ENCODE measurements around the gene ENDOD1. TPM values are rescaled to one million over a fixed set of nuclear protein-coding genes. Genes with fewer than 3 reads are reported as not detected.

The ENDOD1 gene
- total RNA-seq, 1 experiment from 2014 or later: 28.2 TPM

DNA sequence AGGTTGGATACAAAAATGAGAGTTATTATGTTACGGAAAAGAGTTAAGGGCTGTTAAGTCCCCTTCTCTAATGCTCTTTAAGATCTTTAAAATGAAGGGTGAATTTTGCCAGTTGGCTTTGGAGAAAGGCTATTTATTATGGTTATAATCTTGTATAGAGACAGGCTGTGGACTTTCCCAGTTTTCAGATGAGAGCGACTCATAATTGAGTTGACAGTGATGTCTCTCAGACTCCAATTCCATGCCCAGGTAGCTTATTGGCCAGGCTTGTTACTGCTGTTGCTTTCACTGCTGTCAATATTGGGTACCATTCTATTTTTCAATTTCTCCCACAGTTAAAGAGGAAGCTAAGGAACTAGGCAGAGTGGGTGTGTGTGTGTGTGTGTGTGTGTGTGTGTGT is 13.1 kb downstream of the ENDOD1 start:
- intact Hi-C loops (cut with micrococcal nuclease; ENCODE audit: unreplicated experiment): no loop called here
- POLR2A ChIA-PET: no interaction called here
- ATAC-seq: no peak; the same call in 1 of the 2 replicates
- DNase-seq (ENCODE audit: low read depth, low spot score): no peak
- Histone ChIP-seq H3K36me3 (ENCODE audit: control insufficient read depth, insufficient read depth, low read length) (no peaks in the 10 kb centered on the region), H3K27me3 (ENCODE audit: control insufficient read depth, insufficient read depth, low read length) (no peaks in the 10 kb centered on the region), H3K27ac (ENCODE audit: low read length) (no peak overlapping the region), H3K9me3 (ENCODE audit: control insufficient read depth, insufficient read depth, low read depth, low read length) (no peaks in the 10 kb centered on the region), H3K4me1 (ENCODE audit: control insufficient read depth, insufficient read depth, low read length) (peaks cover 5% of the 10 kb centered on the region; the same call in 1 of the 2 replicates), H3K4me3 (ENCODE audit: low read depth in 2 of 2, low read length in 2 of 2) (no peak overlapping the region)
- no TSS peak for BruUV-seq (replicated peaks)
- in situ Hi-C loops (cut with HindIII; ENCODE audit: low pct_unique_long_range_greater_than_20kb, low sequenced_read_pairs): no loop called here
- TF ChIP-seq POLR2AphosphoS5 (IDR thresholded peaks at IDR 0.05; ENCODE audit: low read depth, low read length): no peak
- TF ChIP-seq, protein P1, sequence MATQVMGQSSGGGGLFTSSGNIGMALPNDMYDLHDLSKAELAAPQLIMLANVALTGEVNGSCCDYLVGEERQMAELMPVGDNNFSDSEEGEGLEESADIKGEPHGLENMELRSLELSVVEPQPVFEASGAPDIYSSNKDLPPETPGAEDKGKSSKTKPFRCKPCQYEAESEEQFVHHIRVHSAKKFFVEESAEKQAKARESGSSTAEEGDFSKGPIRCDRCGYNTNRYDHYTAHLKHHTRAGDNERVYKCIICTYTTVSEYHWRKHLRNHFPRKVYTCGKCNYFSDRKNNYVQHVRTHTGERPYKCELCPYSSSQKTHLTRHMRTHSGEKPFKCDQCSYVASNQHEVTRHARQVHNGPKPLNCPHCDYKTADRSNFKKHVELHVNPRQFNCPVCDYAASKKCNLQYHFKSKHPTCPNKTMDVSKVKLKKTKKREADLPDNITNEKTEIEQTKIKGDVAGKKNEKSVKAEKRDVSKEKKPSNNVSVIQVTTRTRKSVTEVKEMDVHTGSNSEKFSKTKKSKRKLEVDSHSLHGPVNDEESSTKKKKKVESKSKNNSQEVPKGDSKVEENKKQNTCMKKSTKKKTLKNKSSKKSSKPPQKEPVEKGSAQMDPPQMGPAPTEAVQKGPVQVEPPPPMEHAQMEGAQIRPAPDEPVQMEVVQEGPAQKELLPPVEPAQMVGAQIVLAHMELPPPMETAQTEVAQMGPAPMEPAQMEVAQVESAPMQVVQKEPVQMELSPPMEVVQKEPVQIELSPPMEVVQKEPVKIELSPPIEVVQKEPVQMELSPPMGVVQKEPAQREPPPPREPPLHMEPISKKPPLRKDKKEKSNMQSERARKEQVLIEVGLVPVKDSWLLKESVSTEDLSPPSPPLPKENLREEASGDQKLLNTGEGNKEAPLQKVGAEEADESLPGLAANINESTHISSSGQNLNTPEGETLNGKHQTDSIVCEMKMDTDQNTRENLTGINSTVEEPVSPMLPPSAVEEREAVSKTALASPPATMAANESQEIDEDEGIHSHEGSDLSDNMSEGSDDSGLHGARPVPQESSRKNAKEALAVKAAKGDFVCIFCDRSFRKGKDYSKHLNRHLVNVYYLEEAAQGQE (IDR thresholded peaks at IDR 0.05; ENCODE audit: insufficient read depth in 1 of 2, low read depth in 2 of 2, low read length in 1 of 2): no peak
- TF ChIP-seq CTCF (IDR thresholded peaks at IDR 0.05): no peak
- no peak for TF ChIP-seq TCF7L2 (IDR thresholded peaks at IDR 0.05; ENCODE audit: low read depth, low read length)
- no peak for TF ChIP-seq SIN3A (IDR thresholded peaks at IDR 0.05; ENCODE audit: borderline replicate concordance, insufficient read depth, low read depth, low read length)
- CTCF ChIA-PET: interaction anchor here (0.7 kb wide), 1 partner anchor 10 kb away, joined by 5 read pairs; no protein-coding TSS in a partner anchor

DNA sequence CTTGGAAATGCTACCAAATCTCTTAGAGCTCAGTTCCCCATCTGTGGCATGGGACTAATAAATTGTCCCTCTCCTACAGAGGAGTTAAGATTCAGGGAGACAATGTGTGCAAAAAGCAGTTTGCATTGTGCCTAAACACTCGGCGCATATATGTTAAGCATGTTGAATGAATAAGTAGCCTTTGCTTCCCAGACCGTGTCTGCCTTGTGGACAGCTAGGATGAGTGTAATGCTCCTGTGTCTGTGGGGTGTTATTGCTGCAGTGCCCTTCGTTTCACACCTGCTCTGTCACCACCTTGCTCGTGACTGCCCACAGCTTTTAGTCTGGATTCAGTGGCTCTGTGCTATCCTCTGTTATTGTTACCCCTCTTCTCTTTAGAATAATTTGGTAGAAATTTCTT is 14.1 kb downstream of the ENDOD1 start:
- intact Hi-C loops (cut with micrococcal nuclease; ENCODE audit: unreplicated experiment): no loop called here
- POLR2A ChIA-PET: interaction anchor here (0.7 kb wide), 1 partner anchor 720 kb away, joined by 4 read pairs; no protein-coding TSS in a partner anchor
- H3K4me3 ChIP-seq (ENCODE audit: low read depth in 2 of 2, low read length in 2 of 2): no peak overlapping the region
- TF ChIP-seq SIN3A (IDR thresholded peaks at IDR 0.05; ENCODE audit: borderline replicate concordance, insufficient read depth, low read depth, low read length) (no peak), TCF7L2 (IDR thresholded peaks at IDR 0.05; ENCODE audit: low read depth, low read length) (no peak), POLR2AphosphoS5 (IDR thresholded peaks at IDR 0.05; ENCODE audit: low read depth, low read length) (no peak), CTCF (IDR thresholded peaks at IDR 0.05) (no peak)
- TF ChIP-seq, protein P1 (IDR thresholded peaks at IDR 0.05; ENCODE audit: insufficient read depth in 1 of 2, low read depth in 2 of 2, low read length in 1 of 2): no peak
- in situ Hi-C loops (cut with HindIII; ENCODE audit: low pct_unique_long_range_greater_than_20kb, low sequenced_read_pairs): no loop called here
- CTCF ChIA-PET: interaction anchor here (0.7 kb wide), 1 partner anchor 8 kb away, joined by 3 read pairs; no protein-coding TSS in a partner anchor
- ATAC-seq: peak; percentile 36; the same call in 1 of the 2 replicates
- H3K36me3 ChIP-seq (ENCODE audit: control insufficient read depth, insufficient read depth, low read length): no peaks in the 10 kb centered on the region
- H3K4me1 ChIP-seq (ENCODE audit: control insufficient read depth, insufficient read depth, low read length): peaks cover 5% of the 10 kb centered on the region; the same call in 1 of the 2 replicates
- BruUV-seq (replicated peaks): no TSS peak
- no peak for DNase-seq (ENCODE audit: low read depth, low spot score)
- H3K9me3 ChIP-seq (ENCODE audit: control insufficient read depth, insufficient read depth, low read depth, low read length): no peaks in the 10 kb centered on the region
- H3K27ac ChIP-seq (ENCODE audit: low read length): 0 out of 2 replicates have a peak overlapping the region, but pooled peaks have one; percentile 5
- H3K27me3 ChIP-seq (ENCODE audit: control insufficient read depth, insufficient read depth, low read length): no peaks in the 10 kb centered on the region
